H1 (cell line): Measurements from ENCODE around the gene GCM1. TPM values are rescaled to one million over a fixed set of nuclear protein-coding genes. Genes with fewer than 3 reads are reported as not detected.

ENCODE experiments used
- CTCF ChIA-PET: fragments of 300-600 bp; sonication (Branson Sonifier 250); formaldehyde crosslinking; loops from one replicate; lab custom pipeline; 2021; ENCODE audit not compliant: partially characterized antibody; lab: Charles Lee
- POLR2A ChIA-PET: fragments of 300-600 bp; sonication (Branson Sonifier 250); formaldehyde crosslinking; loops from one replicate; lab custom pipeline; 2021; ENCODE audit warnings: inconsistent platforms; ENCODE audit not compliant: partially characterized antibody; lab: Charles Lee
- DNase-seq, 2 experiments: peaks; one replicate each; pipeline versions ENCODE4 v3.0.0 to v3.0.0-alpha.2; 2010 to 2022; ENCODE audit warnings: low spot score in 2 of 2, low read depth in 1 of 2, mixed read lengths in 1 of 2
- FAIRE-seq: peaks from 2 replicates; lab custom pipeline; 2011; peaks lifted over from hg19 to GRCh38; lab: Jason Lieb, UNC
- H2AFZ ChIP-seq: 2 replicates; pipeline ENCODE4 v1.8.1; 2012; ENCODE audit warnings: low read length, inconsistent platforms
- H2AK5ac ChIP-seq: 2 replicates; pipeline ENCODE4 v1.6.1; 2013; ENCODE audit warnings: low read depth, low read length
- H2BK120ac ChIP-seq: replicated peaks from 2 replicates; pipeline ENCODE3; 2013; ENCODE audit warnings: low read depth, low read length, inconsistent platforms
- H2BK12ac ChIP-seq: 2 replicates; pipeline ENCODE4 v1.6.1; 2013; ENCODE audit warnings: low read depth, low read length
- H2BK15ac ChIP-seq: 2 replicates; pipeline ENCODE4 v1.6.1; 2013; ENCODE audit warnings: low read length
- H2BK20ac ChIP-seq: 2 replicates; pipeline ENCODE4 v1.6.1; 2013; ENCODE audit warnings: low read length
- H2BK5ac ChIP-seq: 2 replicates; pipeline ENCODE4 v1.6.1; 2013; ENCODE audit warnings: low read depth, low read length
- H3K14ac ChIP-seq: 2 replicates; pipeline ENCODE4 v1.6.1; 2013; ENCODE audit warnings: inconsistent platforms; ENCODE audit not compliant: insufficient read length
- H3K18ac ChIP-seq: 2 replicates; pipeline ENCODE4 v1.6.1; 2013; ENCODE audit warnings: low read length; ENCODE audit errors: extremely low read depth
- H3K23ac ChIP-seq: 2 replicates; pipeline ENCODE4 v1.6.1; 2013; ENCODE audit warnings: inconsistent platforms; ENCODE audit not compliant: insufficient read length
- H3K23me2 ChIP-seq: 2 replicates; pipeline ENCODE4 v1.6.1; 2013; ENCODE audit warnings: low read depth, low read length
- H3K27ac ChIP-seq: 2 replicates; pipeline ENCODE4 v1.6.1; 2011; ENCODE audit warnings: low read depth, low read length, inconsistent platforms
- H3K27me3 ChIP-seq, 4 experiments: replicated peaks in 1 of 4; 1 replicate in 1 of 4; 2 replicates in 3 of 4; pipeline versions ENCODE4 v1.6.1 to v1.8.1; 2011 to 2013; ENCODE audit warnings: low read length in 3 of 4, mild to moderate bottlenecking in 3 of 4, inconsistent platforms in 2 of 4, mixed read lengths in 2 of 4, moderate library complexity in 1 of 4; ENCODE audit not compliant: control insufficient read depth in 3 of 4, insufficient read depth in 3 of 4; ENCODE audit errors: extremely low read depth in 1 of 4
- H3K36me3 ChIP-seq, 4 experiments: 2 replicates each; pipeline versions ENCODE4 v1.6.1 to v1.8.1; 2011 to 2013; ENCODE audit warnings: mild to moderate bottlenecking in 4 of 4, low read length in 3 of 4, moderate library complexity in 2 of 4, control low read depth in 1 of 4, inconsistent platforms in 1 of 4; ENCODE audit not compliant: insufficient read depth in 4 of 4, control insufficient read depth in 2 of 4
- H3K4ac ChIP-seq: replicated peaks from 2 replicates; pipeline ENCODE3; 2013; ENCODE audit warnings: low read length, low read depth, mixed read lengths, inconsistent platforms; ENCODE audit not compliant: insufficient read length
- H3K4me1 ChIP-seq, 4 experiments: replicated peaks in 1 of 4; 1 replicate in 1 of 4; 2 replicates in 3 of 4; pipeline versions ENCODE4 v1.6.1 to v1.8.1; 2011 to 2013; ENCODE audit warnings: low read length in 3 of 4, inconsistent platforms in 2 of 4, mixed read lengths in 1 of 4; ENCODE audit not compliant: insufficient read depth in 4 of 4, control insufficient read depth in 3 of 4
- H3K4me2 ChIP-seq, 2 experiments: 2 replicates each; pipeline versions ENCODE4 v1.6.1 to v1.8.1; 2011 to 2013; ENCODE audit warnings: low read depth in 2 of 2, low read length in 2 of 2, control low read depth in 1 of 2, inconsistent platforms in 1 of 2, mild to moderate bottlenecking in 1 of 2; ENCODE audit not compliant: insufficient read depth in 1 of 2
- H3K4me3 ChIP-seq, 4 experiments: fragments of 200-600, 300-600 bp in 1 of 4; sonication (generic), shearing (Covaris generic), sonication (Bioruptor Twin) in 1 of 4; 2 replicates each; pipeline versions ENCODE4 v1.5.1 to v1.8.1; 2011 to 2016; ENCODE audit warnings: low read length in 4 of 4, low read depth in 3 of 4, control low read depth in 2 of 4, inconsistent platforms in 2 of 4, mild to moderate bottlenecking in 2 of 4, mixed read lengths in 1 of 4, moderate library complexity in 1 of 4; ENCODE audit not compliant: insufficient read depth in 2 of 4; ENCODE audit errors: extremely low read depth in 1 of 4
- H3K56ac ChIP-seq: replicated peaks from 2 replicates; pipeline ENCODE3; 2013; ENCODE audit warnings: low read depth, mild to moderate bottlenecking, mixed read lengths, low read length, inconsistent platforms; ENCODE audit not compliant: insufficient read length
- H3K79me1 ChIP-seq: 2 replicates; pipeline ENCODE4 v1.6.1; 2013; ENCODE audit warnings: low read depth, low read length, control low read depth
- H3K79me2 ChIP-seq, 2 experiments: 2 replicates each; pipeline versions ENCODE4 v1.6.1 to v1.8.1; 2012 to 2013; ENCODE audit warnings: low read length in 2 of 2, mild to moderate bottlenecking in 2 of 2, inconsistent platforms in 1 of 2; ENCODE audit not compliant: insufficient read depth in 2 of 2, control insufficient read depth in 1 of 2
- H3K9ac ChIP-seq, 4 experiments: replicated peaks in 1 of 4; 1 replicate in 1 of 4; 2 replicates in 3 of 4; pipeline versions ENCODE4 v1.6.1 to v1.8.1; 2011 to 2013; ENCODE audit warnings: low read depth in 3 of 4, low read length in 3 of 4, control low read depth in 2 of 4, mild to moderate bottlenecking in 2 of 4, moderate library complexity in 2 of 4, inconsistent platforms in 1 of 4; ENCODE audit errors: extremely low read depth in 1 of 4
- H3K9me3 ChIP-seq, 2 experiments: 2 replicates each; pipeline versions ENCODE4 v1.6.1 to v1.8.1; 2012 to 2013; ENCODE audit warnings: mild to moderate bottlenecking in 2 of 2, moderate library complexity in 2 of 2, control low read depth in 1 of 2, inconsistent platforms in 1 of 2, low read depth in 1 of 2, low read length in 1 of 2, mixed read lengths in 1 of 2; ENCODE audit not compliant: insufficient read depth in 2 of 2
- H4K20me1 ChIP-seq, 2 experiments: replicated peaks in 1 of 2; 2 replicates each; pipeline versions ENCODE3 to v1.8.1; 2011 to 2013; ENCODE audit warnings: inconsistent platforms in 2 of 2, low read length in 2 of 2, mild to moderate bottlenecking in 1 of 2; ENCODE audit not compliant: insufficient read depth in 2 of 2, control insufficient read depth in 1 of 2
- H4K5ac ChIP-seq: 2 replicates; pipeline ENCODE4 v1.6.1; 2013; ENCODE audit warnings: low read length, low read depth, mixed read lengths, inconsistent platforms; ENCODE audit not compliant: insufficient read length
- H4K8ac ChIP-seq: 2 replicates; pipeline ENCODE4 v1.8.0; 2013; ENCODE audit warnings: mild to moderate bottlenecking, moderate library complexity, low read length, inconsistent platforms; ENCODE audit not compliant: insufficient read depth; ENCODE audit errors: extremely low read depth
- H4K91ac ChIP-seq: replicated peaks from 2 replicates; pipeline ENCODE3; 2013; ENCODE audit warnings: low read length, mixed read lengths, inconsistent platforms; ENCODE audit not compliant: insufficient read length
- CTCF ChIP-seq, 3 experiments: IDR thresholded peaks; 1 replicate in 2 of 3; 2 replicates in 1 of 3; pipeline versions ENCODE4 v1.5.1 to v1.6.1; 2011; ENCODE audit warnings: low read length in 3 of 3, mild to moderate bottlenecking in 3 of 3, inconsistent platforms in 2 of 3, low read depth in 1 of 3, moderate library complexity in 1 of 3; ENCODE audit not compliant: insufficient read depth in 1 of 3; ENCODE audit errors: control extremely low read depth in 1 of 3
- HDAC6 ChIP-seq: IDR thresholded peaks from one replicate; pipeline ENCODE4 v1.7.1; 2012; ENCODE audit warnings: low read depth, mild to moderate bottlenecking, inconsistent platforms, low read length, moderate library complexity
- RAD21 ChIP-seq, 2 experiments: IDR thresholded peaks in 1 of 2; conservative IDR thresholded peaks in 1 of 2; 2 replicates each; pipeline ENCODE4 v1.6.1; 2011; ENCODE audit warnings: low read depth in 2 of 2, low read length in 2 of 2, improper control_type of control experiment in 1 of 2, inconsistent platforms in 1 of 2, mild to moderate bottlenecking in 1 of 2, moderate library complexity in 1 of 2
- RBBP5 ChIP-seq: IDR thresholded peaks from 2 replicates; pipeline ENCODE4 v1.7.1; 2012; ENCODE audit warnings: low read depth, mild to moderate bottlenecking, inconsistent platforms, low read length, moderate library complexity, borderline replicate concordance
- RFX5 ChIP-seq: IDR thresholded peaks from 2 replicates; pipeline ENCODE4 v1.6.1; 2011; ENCODE audit warnings: low read depth, low read length, improper control_type of control experiment, borderline replicate concordance
- SIN3A ChIP-seq, 2 experiments: IDR thresholded peaks in 1 of 2; conservative IDR thresholded peaks in 1 of 2; 2 replicates each; pipeline ENCODE4 v1.6.1; 2011 to 2012; ENCODE audit warnings: low read length in 2 of 2, improper control_type of control experiment in 1 of 2, low read depth in 1 of 2, mild to moderate bottlenecking in 1 of 2
- WGBS, 2 experiments: shearing (Covaris generic) in 1 of 2; methylation state at CpG; one replicate each; pipeline versions ENCODE4 v1.1.6 to v1.1.7; 2013 to 2015; ENCODE audit warnings: low lambda C conversion rate in 2 of 2, mixed read lengths in 2 of 2, inconsistent platforms in 1 of 2, low coverage in 1 of 2, missing lambda C conversion rate in 1 of 2; ENCODE audit not compliant: insufficient replicate concordance in 2 of 2, insufficient coverage in 1 of 2, insufficient read length in 1 of 2; ENCODE audit errors: extremely low coverage in 1 of 2, missing lambda C conversion rate in 1 of 2; 5-methylcytosine and 5-hydroxymethylcytosine counted together
- polyA plus RNA-seq, 7 experiments: library from polyadenylated mRNA; depleted of rRNA in 3 of 7; stranded (reverse) in 5 of 7; unstranded in 2 of 7; fragments of >200 nt in 5 of 7; fragments of 200-250 nt in 2 of 7; gene quantifications; 1 replicate in 5 of 7; 2 replicates in 1 of 7; 4 replicates in 1 of 7; pipeline versions ENCODE4 v1.2.1 to v1.2.3, GENCODE V29; 2011 to 2013; ENCODE audit warnings: missing spikeins in 2 of 7, mixed read lengths in 2 of 7
- total RNA-seq: library from RNA; stranded (reverse); fragmentation: NEBNext Ultra II Directional; extraction: Animal tissue kit (Norgen Biotek cat#: 25700); gene quantifications from 2 replicates; pipeline ENCODE4 v1.2.1, GENCODE V29; 2021

The GCM1 gene
- total and polyA plus RNA-seq, 2 of the 8 experiments (the other 6 are each of a cell fraction or from before 2014, with no cell fraction given): not detected

- Histone ChIP-seq H3K9me3 (no peaks in the 10 kb centered on the region), H2AFZ (no peak overlapping the region), H3K79me2 (no peaks in the 10 kb centered on the region), H3K18ac (no peak overlapping the region), H3K27ac (no peak overlapping the region), H3K4me2 (no peak overlapping the region), H2BK15ac (no peak overlapping the region), H3K56ac (no peak overlapping the region), H4K91ac (no peak overlapping the region), H3K36me3 (peaks cover 0 to 3% (median 0%) of the 10 kb centered on the region in 4 experiments; a peak in 2 of 8 replicates), H3K23ac (no peak overlapping the region), H2BK120ac (no peak overlapping the region), H2BK5ac (no peak overlapping the region), H3K27me3 (no peaks in the 10 kb centered on the region), H3K4ac (no peak overlapping the region), H2BK12ac (no peak overlapping the region), H3K14ac (no peak overlapping the region), H3K79me1 (no peaks in the 10 kb centered on the region), H3K9ac (no peak overlapping the region), H4K20me1 (no peaks in the 10 kb centered on the region), H2AK5ac (no peak overlapping the region), H3K4me3 (no peak overlapping the region), H3K23me2 (no peaks in the 10 kb centered on the region), H4K8ac (no peak overlapping the region), H4K5ac (no peak overlapping the region), H3K4me1 (peaks cover 0 to 2% (median 0%) of the 10 kb centered on the region in 4 experiments; a peak in 1 of 7 replicates), H2BK20ac (no peak overlapping the region)
- WGBS, 2 experiments: 87% methylated on average over 3 of the region's 3 CpGs; no CpG with 5 or more reads in 1 of the 2 experiments
- FAIRE-seq (no peak), DNase-seq (no peak)
- ChIA-PET CTCF (interaction anchor here (0.6 to 2.2 kb wide), 13 partner anchors 10 to 601 kb away, joined by 3 to 15 read pairs (median 3); no protein-coding TSS in a partner anchor), POLR2A (interaction anchor here (1.2 kb wide), 1 partner anchor 17 kb away, joined by 3 read pairs; no protein-coding TSS in a partner anchor)
- TF ChIP-seq SIN3A (conservative IDR thresholded peaks at IDR 0.05 in 1 of 2, IDR thresholded peaks at IDR 0.05 in 1 of 2; ENCODE audit: low read depth in 1 of 2, low read length in 2 of 2) (no peak), CTCF (IDR thresholded peaks at IDR 0.05; ENCODE audit: control extremely low read depth in 1 of 3, insufficient read depth in 1 of 3, low read depth in 1 of 3, low read length in 3 of 3) (peak in 2 of 3 experiments; percentile 33 to 37; a peak in 2 of 4 replicates), RFX5 (no peak), RAD21 (IDR thresholded peaks at IDR 0.05 in 1 of 2, conservative IDR thresholded peaks at IDR 0.05 in 1 of 2; ENCODE audit: low read depth in 2 of 2, low read length in 2 of 2) (peak; percentile 68 to 73), RBBP5 (no peak), HDAC6 (no peak)
These were observed 44.5 kb downstream of the GCM1 start for GRCh38 chr6:53103993-53104675.
